OCI-LY7 (cell line): ENCODE data around the gene CALM1.

ENCODE experiments used
- EZH2phosphoT487 ChIP-seq: fragments of 200-600 bp; sonication (generic); IDR thresholded peaks from 2 replicates; pipeline ENCODE4 v1.6.1; 2018; ENCODE audit warnings: low read depth, borderline replicate concordance, mild to moderate bottlenecking, mixed run types, antibody characterized with exemption, low read length, moderate library complexity, mixed read lengths
- TF ChIP-seq, protein P1 (sequence below): fragments of 200-600 bp; sonication (generic); conservative IDR thresholded peaks from 2 replicates; pipeline ENCODE4 v1.5.1; 2014; ENCODE audit warnings: mild to moderate bottlenecking, antibody characterized with exemption, low read length, moderate library complexity, mixed read lengths

- TF ChIP-seq, protein P1, sequence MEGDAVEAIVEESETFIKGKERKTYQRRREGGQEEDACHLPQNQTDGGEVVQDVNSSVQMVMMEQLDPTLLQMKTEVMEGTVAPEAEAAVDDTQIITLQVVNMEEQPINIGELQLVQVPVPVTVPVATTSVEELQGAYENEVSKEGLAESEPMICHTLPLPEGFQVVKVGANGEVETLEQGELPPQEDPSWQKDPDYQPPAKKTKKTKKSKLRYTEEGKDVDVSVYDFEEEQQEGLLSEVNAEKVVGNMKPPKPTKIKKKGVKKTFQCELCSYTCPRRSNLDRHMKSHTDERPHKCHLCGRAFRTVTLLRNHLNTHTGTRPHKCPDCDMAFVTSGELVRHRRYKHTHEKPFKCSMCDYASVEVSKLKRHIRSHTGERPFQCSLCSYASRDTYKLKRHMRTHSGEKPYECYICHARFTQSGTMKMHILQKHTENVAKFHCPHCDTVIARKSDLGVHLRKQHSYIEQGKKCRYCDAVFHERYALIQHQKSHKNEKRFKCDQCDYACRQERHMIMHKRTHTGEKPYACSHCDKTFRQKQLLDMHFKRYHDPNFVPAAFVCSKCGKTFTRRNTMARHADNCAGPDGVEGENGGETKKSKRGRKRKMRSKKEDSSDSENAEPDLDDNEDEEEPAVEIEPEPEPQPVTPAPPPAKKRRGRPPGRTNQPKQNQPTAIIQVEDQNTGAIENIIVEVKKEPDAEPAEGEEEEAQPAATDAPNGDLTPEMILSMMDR = no peak
- TF ChIP-seq EZH2phosphoT487 = no peak
Observed at GRCh38 chr14:90405755-90406154, 8.9 kb downstream of the CALM1 start.
